Kasumi-1 (cell line): Measurements from ENCODE around the gene MBOAT2.
"Not testable (repeated sequence)": the region's sequence is repeated elsewhere in the genome, so short reads cannot be mapped to it uniquely, and the experiment has no call there.

Experiments
- DNase-seq, 2 experiments: peaks; one replicate each; lab custom pipeline; 2025; lab: John Stamatoyannopoulos, UW

The MBOAT2 gene

DNA sequence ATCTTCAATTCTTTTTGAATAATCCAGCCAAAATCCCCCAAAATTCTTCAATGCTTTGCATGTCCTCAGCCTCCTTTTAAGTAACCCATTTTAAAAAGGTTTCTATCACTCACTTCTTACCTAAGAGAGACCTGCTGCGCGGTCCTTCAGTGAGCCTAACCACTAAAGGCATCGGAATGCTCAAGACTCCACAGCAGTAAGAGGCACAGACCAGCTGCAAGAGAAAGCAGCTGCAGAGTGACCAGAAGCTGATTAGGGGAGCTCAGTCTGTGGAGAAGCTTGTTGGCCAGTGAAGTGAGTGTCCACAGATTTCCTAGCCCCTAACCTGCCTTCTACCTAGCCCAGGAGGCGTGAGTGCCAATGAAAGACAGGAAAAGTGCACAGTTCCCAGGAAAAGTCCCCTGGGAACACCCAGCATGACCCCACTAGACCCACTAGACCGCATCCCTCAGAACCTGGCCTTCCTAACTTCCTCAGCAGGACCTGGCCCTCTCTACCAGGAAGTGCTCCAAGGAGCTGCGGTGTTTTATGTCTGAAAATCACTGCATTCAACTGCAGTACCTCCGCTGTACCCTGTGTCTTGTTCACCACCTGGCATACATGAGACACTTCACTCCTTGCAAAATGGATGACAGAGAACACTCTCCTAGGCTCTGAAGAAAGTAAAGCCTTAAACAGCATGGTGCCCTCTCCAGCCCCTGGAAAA lies 10.1 kb downstream of the MBOAT2 start:
- no peak for DNase-seq

DNA sequence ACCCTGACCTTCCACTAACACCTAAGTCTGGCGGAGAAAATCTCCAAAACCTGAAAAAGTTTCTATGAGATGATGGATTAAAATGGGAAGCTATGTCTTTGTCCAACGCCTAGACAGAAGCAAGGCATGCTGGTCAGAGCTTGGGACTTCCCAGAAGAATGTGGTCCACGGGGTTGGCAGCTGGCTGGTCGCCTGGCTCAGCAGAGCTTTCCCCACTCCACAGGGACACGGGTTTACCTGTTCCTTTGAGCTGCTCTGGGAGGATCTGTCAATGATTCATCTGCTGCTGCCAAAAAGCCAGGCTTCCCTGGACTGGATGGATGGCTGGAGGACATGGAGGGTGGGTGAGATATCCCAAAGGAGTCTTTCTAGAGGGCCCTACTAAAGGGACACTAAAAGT lies 10.8 kb downstream of the MBOAT2 start:
- DNase-seq: no peak

DNA sequence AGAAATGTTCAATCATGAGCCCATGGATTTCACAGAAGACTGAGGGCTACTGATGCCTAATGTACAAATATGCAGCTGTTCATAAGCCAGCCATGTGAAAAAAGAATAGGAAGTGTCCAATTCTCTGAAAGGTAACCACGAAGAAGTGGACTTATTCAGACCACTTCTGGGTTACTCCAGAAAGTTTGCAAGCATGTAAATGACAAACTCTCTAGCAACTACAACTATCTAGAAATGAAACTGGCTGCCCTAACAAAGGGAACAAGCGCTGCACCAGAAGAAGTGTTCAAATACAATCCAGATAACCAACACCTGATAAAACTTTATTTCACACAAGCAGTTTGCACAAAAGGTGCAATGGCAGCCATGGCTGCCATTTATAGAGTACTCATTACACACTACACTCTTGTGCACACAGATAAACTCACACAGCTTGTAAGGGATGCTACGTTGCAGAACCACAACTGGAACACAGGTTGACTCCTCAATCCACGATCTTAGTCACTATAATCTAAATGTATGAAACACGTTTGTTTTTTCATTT lies 13.9 kb downstream of the MBOAT2 start:
- no peak for DNase-seq

DNA sequence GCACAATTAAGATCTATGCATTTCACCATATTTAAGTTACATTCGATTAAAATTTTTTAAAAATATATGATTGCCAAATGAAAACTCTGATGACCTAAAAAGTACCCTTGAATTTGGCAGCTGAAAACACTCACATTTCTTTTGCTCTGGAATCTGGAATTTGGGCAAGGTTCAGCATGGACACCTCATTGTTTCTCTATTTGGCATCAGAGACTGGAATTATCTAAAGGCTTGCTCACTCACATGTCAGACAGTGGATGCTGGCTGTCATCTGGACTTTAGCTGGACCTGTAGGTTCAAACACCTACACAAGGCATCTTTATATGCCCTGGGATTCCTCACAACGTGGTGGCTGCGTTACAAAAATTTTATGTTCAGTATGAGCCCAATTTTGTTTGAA lies 16.1 kb downstream of the MBOAT2 start:
- DNase-seq: no peak

DNA sequence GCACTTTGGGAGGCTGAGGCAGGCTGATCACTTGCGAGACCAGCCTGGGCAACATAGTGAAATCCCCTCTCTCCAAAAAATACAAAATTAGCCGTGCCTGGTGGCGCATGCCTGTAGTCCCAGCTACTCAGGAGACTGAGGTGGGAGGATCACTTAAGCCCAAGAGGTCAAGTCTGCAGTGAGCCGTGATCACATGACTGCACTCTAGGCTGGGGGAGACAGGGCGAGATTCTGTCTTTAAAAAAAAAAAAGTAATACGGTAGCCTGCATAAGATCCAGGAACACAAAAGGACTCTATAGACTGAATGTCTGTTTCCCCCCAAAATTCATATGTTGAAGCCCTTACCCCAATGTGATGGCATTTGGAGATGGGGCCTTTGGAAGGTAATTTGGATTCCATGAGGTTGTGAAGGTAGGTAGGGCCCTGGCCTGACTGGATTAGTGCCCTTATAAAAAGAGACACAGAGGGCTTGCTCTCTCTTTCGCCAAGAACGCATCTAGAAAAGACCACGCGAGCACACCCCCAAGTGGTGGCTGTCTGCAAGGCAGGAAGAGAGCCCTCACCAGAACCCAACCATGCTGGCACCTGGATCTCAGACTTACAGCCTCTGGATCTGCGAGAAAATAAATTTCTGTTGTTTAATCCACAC lies 17.0 kb downstream of the MBOAT2 start:
- DNase-seq: peak; percentile 51 to 53

DNA sequence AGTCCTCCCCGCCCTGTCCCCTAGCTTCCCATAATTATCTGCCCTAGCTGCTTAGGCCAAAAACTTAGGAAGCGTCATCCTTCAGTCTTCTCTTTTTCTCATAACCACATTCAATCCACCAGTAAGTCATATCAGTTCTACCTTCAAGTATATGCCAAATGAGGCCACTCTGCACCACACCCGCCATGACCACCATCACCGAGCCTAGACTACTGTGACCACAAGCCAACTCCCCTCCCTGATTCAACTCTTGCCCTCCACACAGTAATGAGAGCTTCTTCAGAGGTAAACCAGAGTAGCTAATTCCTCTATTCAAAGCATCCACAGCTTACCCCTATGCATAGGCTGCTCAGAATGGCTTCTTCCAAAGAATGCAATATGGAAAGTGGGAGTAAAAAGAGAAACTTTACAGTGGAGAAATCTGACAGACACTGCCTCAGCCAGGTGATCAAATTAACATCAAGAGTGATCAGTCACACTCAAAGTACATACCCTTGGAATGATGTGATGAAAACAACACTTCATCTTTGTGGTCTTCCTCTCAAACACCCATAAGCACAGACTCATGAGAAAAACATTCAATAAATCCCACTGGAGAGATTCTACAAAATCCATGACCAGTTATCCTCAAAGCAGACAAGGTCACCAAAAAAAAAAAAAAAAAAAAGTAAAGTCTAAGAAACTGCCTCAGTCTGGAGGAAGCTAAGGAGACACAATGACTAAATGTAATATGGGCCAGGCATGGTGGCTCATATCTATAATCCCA lies 17.7 kb downstream of the MBOAT2 start:
- DNase-seq: no peak

DNA sequence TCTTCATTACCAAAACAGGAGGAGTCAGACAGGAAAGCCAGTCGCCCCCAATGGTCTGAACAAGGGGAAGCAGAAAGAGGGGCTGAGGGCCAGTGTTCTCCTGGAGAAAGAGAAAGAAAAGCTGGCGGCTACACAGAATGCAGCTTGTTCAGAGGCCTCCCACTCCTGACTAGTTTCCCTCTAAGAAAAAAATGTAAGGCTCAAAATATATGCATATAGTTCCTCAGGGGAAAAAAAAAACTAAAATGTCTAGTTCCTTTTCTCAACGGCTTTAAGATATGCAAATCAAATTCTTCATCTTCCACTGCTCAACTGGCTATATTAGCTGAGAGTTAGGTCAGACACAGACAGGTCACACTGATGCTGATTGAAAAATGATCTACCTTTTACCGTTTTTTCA lies 18.6 kb downstream of the MBOAT2 start:
- DNase-seq: peak; percentile 54 to 62

DNA sequence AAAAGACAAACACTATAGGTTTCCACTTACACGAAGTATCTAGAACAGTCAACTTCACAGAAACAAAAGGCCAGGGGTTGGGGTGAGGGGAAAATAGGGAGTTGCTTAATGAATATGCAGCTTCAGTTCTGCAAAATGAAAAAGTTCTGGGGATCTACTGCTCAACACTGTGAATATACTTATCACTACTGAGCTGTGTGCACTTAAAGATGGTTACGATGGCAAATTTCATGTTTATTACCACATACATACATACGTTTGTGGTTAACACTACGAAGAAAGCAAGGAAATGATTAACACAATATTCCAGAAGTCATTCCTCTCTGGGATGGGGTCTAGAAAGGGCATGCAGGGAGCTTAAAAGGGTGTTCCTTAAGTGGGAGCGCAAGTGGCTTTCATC lies 19.3 kb downstream of the MBOAT2 start:
- peak; percentile 16 to 27 for DNase-seq

DNA sequence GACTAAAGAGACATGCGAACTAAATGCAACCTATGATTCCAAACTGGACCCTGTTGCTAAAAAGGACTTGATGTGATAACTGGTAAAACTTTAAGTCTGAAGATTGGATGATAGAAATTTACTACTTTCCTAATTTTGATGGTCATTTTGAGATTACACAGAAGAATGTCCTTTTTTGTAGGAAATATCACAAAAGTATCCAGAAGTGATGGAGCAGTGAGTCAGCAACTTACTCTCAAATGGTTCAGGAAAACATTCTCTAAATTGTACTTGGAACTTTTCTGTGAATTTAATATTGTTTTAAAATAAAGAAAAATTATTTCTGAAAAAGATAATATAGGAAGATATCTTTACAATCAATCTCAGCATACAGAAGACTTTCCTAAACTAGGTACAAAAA lies 19.9 kb downstream of the MBOAT2 start:
- DNase-seq: no peak

DNA sequence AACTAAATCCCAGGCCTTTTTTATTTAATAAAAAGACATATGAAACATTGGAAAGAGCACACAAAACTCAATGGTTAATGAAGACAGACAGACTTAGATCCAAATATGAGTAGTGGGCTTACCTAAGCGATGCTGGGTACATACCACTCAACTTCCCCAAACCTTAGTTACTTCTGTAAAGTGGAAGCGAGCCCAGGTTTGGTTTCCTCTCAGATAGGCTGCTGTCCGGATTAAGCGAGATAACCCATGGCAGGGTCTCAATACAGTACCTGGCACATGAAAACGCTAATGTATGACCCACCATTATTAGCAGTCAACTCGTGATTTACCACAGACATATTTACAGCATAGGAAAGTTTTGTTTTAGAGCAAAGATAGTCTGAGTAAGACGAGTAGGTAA lies 21.6 kb downstream of the MBOAT2 start:
- DNase-seq: no peak

DNA sequence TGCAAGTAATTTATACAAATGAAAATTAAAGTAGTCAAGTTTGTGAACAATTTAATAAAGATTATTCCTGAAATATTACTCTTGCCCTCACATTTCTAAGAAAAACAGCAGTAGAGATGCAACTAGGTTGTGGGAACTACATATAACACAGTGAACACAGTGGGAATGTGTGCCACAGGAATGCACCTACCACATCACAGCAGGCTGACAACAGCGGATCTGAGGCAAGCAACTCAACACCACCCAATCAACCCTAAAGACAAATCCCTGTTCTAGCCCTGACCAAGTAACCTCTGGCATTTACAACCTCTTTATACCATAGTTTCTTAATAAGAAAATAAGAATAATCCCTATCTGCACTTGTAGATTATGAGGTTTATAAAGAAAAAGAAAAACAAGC lies 23.4 kb downstream of the MBOAT2 start:
- DNase-seq: no peak

DNA sequence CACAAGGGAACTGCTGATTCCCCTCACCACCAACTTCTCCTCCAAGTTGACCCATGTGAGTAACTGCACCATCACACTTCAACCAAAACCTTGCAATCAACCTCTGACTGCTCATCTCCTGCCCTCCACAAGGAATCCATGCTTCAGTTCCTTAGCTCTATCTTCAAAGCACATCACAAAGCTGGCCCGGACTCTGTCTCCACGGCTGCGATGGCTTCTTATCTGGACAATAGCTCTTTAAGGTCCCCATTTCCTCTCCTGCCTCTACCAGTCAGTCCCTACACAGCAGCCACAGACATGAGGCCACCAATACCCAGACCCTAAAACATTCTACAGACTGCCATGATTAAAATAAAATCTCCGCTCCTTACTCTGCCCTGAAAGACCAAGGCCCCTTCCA lies 25.7 kb downstream of the MBOAT2 start:
- DNase-seq: no peak

DNA sequence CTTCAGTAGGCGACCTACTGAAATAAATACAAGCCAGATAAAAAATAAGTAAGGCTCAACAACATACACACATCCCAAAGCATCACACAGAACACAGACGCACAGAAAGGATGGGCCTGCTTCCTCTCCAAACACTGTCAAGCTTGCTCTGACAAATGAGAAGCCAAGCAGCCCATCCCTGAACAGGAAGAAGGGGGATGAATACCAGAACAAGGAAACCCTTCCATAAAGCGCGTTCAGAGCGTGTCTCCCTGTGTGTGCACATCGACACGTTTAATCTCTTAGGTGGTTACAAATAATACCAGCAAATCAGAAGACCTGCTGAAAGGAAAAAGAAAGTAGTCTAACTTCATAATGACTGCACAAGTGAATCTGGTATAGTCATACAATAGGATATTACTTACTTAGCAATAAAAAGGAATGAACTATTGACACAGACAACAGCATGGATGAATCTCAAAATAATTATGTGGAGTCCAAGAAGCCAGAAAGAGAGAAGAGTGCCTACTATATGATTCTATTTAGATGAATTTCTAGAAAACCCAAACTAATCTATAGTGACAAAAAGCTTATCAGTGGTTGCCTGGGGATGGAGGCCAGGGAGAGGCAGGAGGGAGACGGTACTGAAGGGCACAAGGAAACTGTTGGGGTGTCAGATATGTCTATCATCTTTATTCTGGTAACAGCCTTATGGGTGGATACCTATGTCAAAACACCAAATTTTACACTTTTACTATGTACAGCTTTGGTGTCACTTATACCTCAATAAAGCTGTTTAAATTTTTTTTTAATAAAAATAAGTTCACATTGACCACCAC lies 26.8 kb downstream of the MBOAT2 start:
- peak; percentile 15 to 17 for DNase-seq

DNA sequence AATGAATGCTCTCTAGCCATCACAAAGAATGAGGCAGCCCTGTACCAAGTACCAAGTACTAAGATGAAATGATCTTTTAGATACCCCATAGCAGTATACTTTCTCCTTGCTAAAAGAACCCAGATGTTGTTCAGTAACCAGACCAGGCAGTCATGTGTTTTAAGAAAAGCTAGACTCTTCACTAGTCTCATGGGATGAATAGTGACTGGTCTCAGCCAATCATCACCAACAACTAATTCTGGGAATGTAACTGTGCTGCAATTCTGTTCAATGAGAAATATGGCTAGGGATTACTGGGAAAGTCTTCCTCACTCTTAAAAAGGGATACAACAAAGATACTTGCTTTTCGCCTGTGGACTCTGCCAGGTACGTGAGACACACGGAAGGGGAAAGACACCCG lies 29.5 kb downstream of the MBOAT2 start:
- no peak for DNase-seq

DNA sequence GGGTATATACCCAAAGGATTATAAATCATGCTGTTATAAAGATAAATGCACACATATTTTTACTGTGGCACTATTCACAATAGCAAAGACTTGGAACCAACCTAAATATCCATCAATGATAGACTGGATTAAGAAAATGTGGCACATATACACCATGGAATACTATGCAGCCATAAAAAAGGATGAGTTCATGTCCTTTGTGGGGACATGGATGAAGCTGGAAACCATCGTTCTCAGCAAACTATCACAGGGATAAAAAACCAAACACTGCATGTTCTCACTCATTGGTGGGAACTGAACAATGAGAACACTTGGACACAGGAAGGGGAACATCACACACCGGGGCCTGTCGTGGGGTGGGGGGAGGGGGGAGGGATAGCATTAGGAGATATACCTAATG lies 30.5 kb downstream of the MBOAT2 start:
- not testable (repeated sequence) for DNase-seq

DNA sequence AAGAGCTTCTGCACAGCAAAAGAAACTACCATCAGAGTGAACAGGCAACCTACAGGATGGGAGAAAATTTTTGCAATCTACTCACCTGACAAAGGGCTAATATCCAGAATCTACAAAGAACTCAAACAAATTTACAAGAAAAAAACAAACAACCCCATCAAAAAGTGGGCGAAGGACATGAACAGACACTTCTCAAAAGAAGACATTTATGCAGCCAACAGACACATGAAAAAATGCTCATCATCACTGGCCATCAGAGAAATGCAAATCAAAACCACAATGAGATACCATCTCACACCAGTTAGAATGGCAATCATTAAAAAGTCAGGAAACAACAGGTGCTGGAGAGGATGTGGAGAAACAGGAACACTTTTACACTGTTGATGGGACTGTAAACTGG lies 30.9 kb downstream of the MBOAT2 start:
- not testable (repeated sequence) for DNase-seq

DNA sequence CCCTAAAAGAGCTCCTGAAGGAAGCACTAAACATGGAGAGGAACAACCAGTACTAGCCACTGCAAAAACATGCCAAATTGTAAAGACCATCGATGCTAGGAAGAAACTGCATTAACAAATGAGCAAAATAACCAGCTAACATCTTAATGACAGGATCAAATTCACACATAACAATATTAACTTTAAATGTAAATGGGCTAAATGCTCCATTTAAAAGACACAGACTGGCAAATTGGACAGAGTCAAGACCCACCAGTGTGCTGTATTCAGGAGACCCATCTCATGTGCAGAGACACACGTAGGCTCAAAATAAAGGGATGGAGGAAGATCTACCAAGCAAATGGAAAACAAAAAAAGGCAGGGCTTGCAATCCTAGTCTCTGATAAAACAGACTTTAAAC lies 34.1 kb downstream of the MBOAT2 start:
- not testable (repeated sequence) for DNase-seq

DNA sequence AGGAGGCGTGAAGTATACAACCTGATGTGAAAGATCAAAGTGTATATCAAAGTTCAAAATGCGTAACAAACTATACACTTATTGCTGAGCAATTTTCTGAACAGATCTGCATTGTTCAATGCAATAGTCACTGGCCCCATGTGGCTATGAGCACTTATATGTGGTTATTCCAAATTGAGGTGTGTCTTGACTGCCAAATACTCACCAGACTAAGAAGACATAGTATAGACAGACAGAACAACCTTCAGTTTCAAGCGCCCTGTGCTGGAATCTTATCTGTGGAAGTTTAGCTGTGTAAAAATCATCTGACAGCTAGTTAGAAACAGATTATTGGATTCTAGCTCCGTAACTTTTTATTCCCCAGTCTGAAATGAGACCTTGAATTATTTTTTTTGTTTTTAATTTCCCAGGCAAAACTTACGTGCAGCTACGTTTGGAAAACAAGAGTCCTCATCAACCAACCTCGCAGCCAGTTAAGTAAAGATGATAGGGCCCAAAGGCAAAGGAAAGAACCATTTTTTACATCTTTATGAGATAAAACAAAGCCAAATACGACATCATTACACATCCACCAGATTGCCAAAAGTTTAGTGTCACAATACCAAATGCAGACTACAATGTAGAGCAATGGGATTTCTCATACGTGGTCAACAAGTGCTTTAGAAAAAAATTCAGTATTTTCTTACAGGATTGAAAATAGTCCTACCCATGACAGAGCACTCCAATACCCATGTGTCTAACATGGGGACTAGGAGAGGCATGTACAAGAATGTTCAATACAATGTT lies 37.2 kb downstream of the MBOAT2 start:
- DNase-seq: no peak

DNA sequence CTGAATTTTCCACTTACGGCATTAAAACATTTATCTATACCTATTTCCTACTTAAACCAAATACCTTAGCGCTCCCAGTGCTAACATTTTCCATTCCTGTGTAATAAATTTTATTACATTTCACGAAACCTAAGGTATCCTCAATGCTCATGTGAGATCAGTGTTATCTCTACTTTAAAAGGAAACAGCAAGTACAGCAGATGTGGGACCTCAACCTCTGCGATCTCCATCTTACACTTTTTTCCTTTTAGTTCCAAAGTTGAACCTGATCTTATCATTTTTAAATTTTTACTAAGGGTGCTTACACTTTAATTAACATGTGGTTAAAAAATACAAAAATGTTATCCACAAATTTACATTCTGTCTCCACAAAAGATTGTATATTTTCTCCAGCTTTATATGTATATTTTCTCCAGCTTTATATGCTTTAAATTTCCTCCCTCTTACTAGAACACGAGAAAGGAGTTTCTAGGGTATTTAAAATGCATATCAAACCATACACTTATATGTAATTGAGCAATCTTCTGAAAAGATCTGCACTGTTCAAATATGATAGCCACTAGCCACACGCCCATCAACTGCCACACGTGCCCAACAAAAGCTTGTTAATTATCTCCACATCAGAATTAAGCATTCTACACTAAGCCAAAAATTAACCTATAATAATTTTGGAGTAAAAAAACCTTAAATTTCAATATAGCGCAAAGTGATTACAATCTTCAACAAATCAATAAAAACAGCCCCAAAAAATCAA lies 38.1 kb downstream of the MBOAT2 start:
- DNase-seq: no peak

DNA sequence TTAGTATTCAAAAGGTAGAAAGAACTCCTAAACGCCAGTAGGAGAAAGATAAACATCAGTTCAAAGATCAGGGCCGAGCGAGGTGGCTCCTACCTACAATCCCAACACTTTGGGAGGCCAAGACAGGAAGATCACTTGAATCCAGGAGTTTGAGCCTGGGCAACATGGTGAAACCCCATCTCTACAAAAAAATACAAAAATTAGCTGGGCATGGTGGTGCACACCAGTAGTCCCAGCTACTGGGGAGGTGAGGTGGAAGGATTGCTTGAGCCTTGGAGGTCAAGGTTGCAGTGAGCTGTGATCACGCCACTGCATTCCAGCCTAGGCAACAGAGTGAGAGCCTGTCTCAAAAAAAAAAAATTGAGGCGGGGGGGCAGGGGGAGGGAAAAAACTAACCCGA lies 40.6 kb downstream of the MBOAT2 start:
- no peak for DNase-seq
